ENCODE data around the gene FOXP1. TPM values are rescaled to one million over a fixed set of nuclear protein-coding genes. Genes with fewer than 3 reads are reported as not detected.

Gene FOXP1
- total and polyA plus RNA-seq, 2 donors from 2014 or later: 6.7 to 87.2 TPM

GRCh38 chr3:70984776-70985482, 598.6 kb downstream of the FOXP1 start:
- intact Hi-C loops (cut with DNase I): no loop called here
- TF ChIP-seq, protein P1, sequence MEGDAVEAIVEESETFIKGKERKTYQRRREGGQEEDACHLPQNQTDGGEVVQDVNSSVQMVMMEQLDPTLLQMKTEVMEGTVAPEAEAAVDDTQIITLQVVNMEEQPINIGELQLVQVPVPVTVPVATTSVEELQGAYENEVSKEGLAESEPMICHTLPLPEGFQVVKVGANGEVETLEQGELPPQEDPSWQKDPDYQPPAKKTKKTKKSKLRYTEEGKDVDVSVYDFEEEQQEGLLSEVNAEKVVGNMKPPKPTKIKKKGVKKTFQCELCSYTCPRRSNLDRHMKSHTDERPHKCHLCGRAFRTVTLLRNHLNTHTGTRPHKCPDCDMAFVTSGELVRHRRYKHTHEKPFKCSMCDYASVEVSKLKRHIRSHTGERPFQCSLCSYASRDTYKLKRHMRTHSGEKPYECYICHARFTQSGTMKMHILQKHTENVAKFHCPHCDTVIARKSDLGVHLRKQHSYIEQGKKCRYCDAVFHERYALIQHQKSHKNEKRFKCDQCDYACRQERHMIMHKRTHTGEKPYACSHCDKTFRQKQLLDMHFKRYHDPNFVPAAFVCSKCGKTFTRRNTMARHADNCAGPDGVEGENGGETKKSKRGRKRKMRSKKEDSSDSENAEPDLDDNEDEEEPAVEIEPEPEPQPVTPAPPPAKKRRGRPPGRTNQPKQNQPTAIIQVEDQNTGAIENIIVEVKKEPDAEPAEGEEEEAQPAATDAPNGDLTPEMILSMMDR (IDR thresholded peaks at IDR 0.05; ENCODE audit: borderline replicate concordance, extremely low read depth, insufficient read depth): no peak
- Histone ChIP-seq H3K4me1 (ENCODE audit: control insufficient read depth in 2 of 3, insufficient read depth in 2 of 3, low read depth in 1 of 3, low read length in 3 of 3) (peaks cover 4 to 27% (median 17%) of the 10 kb centered on the region in 3 donors), H3K36me3 (ENCODE audit: control insufficient read depth in 2 of 3, insufficient read depth in 3 of 3, low read length in 3 of 3) (peaks cover 0 to 8% (median 8%) of the 10 kb centered on the region in 3 donors), H3K9me3 (ENCODE audit: control insufficient read depth in 2 of 3, insufficient read depth in 1 of 3, low read length in 3 of 3) (no peaks in the 10 kb centered on the region), H3K27me3 (ENCODE audit: control insufficient read depth, insufficient read depth, low read length) (no peaks in the 10 kb centered on the region), H3K4me3 (ENCODE audit: low read length in 3 of 3) (no peak overlapping the region), H3K9ac (ENCODE audit: low read length in 3 of 3) (no peak overlapping the region), H3K27ac (ENCODE audit: low read depth in 2 of 2, low read length in 2 of 2) (no peak overlapping the region)
- no peak for DNase-seq
- no peak for FAIRE-seq

DNA sequence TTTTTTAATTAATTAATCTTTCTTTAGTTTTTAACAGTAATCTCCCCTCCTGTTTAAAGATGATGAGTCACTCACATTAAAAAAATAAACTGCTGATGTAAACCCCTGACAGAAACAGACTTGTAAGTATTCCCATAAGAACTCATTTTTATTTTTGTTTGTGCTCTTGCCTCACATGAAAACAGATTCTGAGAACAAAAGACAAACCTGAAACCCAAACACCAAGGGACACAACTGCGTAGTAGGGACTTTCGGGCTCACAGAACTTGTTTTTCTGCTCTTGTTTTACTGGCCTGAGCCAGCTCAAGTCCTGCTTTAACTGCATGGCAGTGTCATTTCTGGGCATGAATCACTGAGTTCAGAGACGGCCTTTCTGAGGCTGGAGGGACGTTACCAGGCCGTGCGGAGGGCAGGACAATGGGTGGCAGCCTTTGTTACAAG, 600.8 kb downstream of the FOXP1 start:
- H3K36me3 ChIP-seq (ENCODE audit: control insufficient read depth in 2 of 3, insufficient read depth in 3 of 3, low read length in 3 of 3): peaks cover under 1 to 12% (median 8%) of the 10 kb centered on the region in 3 donors
- DNase-seq: peak; percentile 44 to 77 (median 64)
- TF ChIP-seq, protein P1 (IDR thresholded peaks at IDR 0.05; ENCODE audit: borderline replicate concordance, extremely low read depth, insufficient read depth): no peak
- intact Hi-C loops (cut with DNase I): no loop called here
- peaks cover 4 to 27% (median 20%) of the 10 kb centered on the region in 3 donors for H3K4me1 ChIP-seq (ENCODE audit: control insufficient read depth in 2 of 3, insufficient read depth in 2 of 3, low read depth in 1 of 3, low read length in 3 of 3)
- H3K27me3 ChIP-seq (ENCODE audit: control insufficient read depth, insufficient read depth, low read length): no peaks in the 10 kb centered on the region
- no peak for FAIRE-seq
- no peak overlapping the region for H3K4me3 ChIP-seq (ENCODE audit: low read length in 3 of 3)
- H3K9me3 ChIP-seq (ENCODE audit: control insufficient read depth in 2 of 3, insufficient read depth in 1 of 3, low read length in 3 of 3): no peaks in the 10 kb centered on the region
- peak overlapping the region; percentile 80 to 91 for H3K27ac ChIP-seq (ENCODE audit: low read depth in 2 of 2, low read length in 2 of 2)
- peak overlapping the region in 1 of 3 donors; percentile 60 for H3K9ac ChIP-seq (ENCODE audit: low read length in 3 of 3)

DNA sequence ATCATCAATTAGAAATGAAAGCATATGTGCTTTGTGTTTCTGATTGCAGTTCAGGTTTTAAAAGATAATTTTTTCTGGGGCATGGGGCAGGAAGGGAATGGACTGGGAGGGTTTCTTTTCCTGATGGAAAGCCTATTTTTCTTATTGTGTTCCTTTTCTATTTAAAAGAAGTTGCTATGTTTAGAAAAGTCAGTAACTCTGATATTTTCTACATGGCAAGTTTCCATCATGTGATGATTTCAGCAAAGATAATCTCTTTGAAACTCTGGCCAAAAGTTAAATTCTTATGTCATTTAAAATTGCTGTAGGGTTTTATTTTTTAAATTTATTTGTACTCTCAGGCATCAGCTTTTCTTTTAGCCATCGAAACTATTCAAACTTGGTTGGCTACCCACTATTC, 601.2 kb downstream of the FOXP1 start:
- peaks cover 4 to 27% (median 20%) of the 10 kb centered on the region in 3 donors for H3K4me1 ChIP-seq (ENCODE audit: control insufficient read depth in 2 of 3, insufficient read depth in 2 of 3, low read depth in 1 of 3, low read length in 3 of 3)
- H3K27me3 ChIP-seq (ENCODE audit: control insufficient read depth, insufficient read depth, low read length): no peaks in the 10 kb centered on the region
- peaks cover 2 to 9% (median 7%) of the 10 kb centered on the region in 3 donors for H3K36me3 ChIP-seq (ENCODE audit: control insufficient read depth in 2 of 3, insufficient read depth in 3 of 3, low read length in 3 of 3)
- peak overlapping the region; percentile 80 to 84 for H3K27ac ChIP-seq (ENCODE audit: low read depth in 2 of 2, low read length in 2 of 2)
- FAIRE-seq: peak; percentile 89
- H3K9me3 ChIP-seq (ENCODE audit: control insufficient read depth in 2 of 3, insufficient read depth in 1 of 3, low read length in 3 of 3): no peaks in the 10 kb centered on the region
- intact Hi-C loops (cut with DNase I): no loop called here
- TF ChIP-seq, protein P1 (IDR thresholded peaks at IDR 0.05; ENCODE audit: borderline replicate concordance, extremely low read depth, insufficient read depth): no peak
- no peak overlapping the region for H3K9ac ChIP-seq (ENCODE audit: low read length in 3 of 3)
- no peak overlapping the region for H3K4me3 ChIP-seq (ENCODE audit: low read length in 3 of 3)
- DNase-seq: peak in 1 of 5 donors; percentile 47
